Measurements from ENCODE around the gene SLC8A3. TPM values are rescaled to one million over a fixed set of nuclear protein-coding genes. Genes with fewer than 3 reads are reported as not detected.

SLC8A3 gene
- total RNA-seq, 1 experiment from 2014 or later = not detected

DNA sequence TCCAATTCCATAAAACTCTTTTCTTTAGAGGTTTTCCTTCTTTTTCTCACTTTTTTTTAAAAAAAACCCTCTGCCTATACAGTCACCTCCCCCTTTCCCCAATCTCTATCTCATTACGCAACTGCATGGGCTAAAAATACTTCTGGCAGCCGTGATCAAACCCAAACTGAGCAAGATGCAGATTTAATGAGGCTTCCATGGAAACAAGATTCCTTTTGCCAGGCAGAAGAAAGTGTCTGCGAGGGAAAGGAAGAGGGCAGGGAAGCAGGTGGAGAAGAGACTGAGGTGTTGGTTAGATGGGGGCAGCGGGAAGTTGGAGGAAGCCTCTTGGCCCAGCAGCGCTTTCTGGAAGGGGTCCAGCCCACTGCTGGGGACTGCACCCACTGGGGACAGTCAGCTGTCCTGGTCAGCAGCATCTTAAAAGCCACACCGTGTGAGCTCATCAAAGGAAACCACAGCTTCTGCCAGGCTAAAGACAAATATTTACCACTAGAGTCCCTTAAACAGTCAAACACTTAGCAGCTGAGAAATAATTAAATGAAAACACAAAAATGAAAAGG lies 90.4 kb downstream of the SLC8A3 start:
- BruUV-seq (replicated peaks) = no TSS peak
- no peaks in the 10 kb centered on the region for H3K36me3 ChIP-seq (ENCODE audit: control insufficient read depth, insufficient read depth, low read length)
- POLR2A ChIA-PET = no interaction called here
- H3K9me3 ChIP-seq = no peaks in the 10 kb centered on the region
- Mint-ChIP-seq H3K4me1 (ENCODE audit: low read depth, unreplicated experiment) (no peaks in the 10 kb centered on the region), H3K4me3 (ENCODE audit: unreplicated experiment) (no peak overlapping the region), H3K27me3 (ENCODE audit: insufficient read depth, unreplicated experiment) (peaks cover 7% of the 10 kb centered on the region), H3K36me3 (ENCODE audit: insufficient read depth, unreplicated experiment) (no peaks in the 10 kb centered on the region), H3K9me3 (ENCODE audit: unreplicated experiment) (no peaks in the 10 kb centered on the region), H3K27ac (ENCODE audit: unreplicated experiment) (no peak overlapping the region)
- CTCF ChIA-PET = interaction anchor here (0.7 to 2.3 kb wide), 2 partner anchors 12 to 487 kb away, joined by 4 to 10 read pairs; no protein-coding TSS in a partner anchor
- H3K27me3 ChIP-seq (replicated peaks; ENCODE audit: control insufficient read depth, insufficient read depth, low read length) = no peaks in the 10 kb centered on the region; the same call in 1 of the 2 replicates
- intact Hi-C loops (cut with micrococcal nuclease; ENCODE audit: unreplicated experiment) = no loop called here
- TF ChIP-seq CTCF (IDR thresholded peaks at IDR 0.05; ENCODE audit: insufficient read depth in 1 of 2, low read depth in 1 of 2, low read length in 1 of 2, severe bottlenecking in 1 of 2, unreplicated experiment in 1 of 2) = no peak
- DNase-seq = no peak
- H3K4me3 ChIP-seq (ENCODE audit: low read depth, low read length) = no peak overlapping the region
- no peaks in the 10 kb centered on the region for H3K4me1 ChIP-seq

DNA sequence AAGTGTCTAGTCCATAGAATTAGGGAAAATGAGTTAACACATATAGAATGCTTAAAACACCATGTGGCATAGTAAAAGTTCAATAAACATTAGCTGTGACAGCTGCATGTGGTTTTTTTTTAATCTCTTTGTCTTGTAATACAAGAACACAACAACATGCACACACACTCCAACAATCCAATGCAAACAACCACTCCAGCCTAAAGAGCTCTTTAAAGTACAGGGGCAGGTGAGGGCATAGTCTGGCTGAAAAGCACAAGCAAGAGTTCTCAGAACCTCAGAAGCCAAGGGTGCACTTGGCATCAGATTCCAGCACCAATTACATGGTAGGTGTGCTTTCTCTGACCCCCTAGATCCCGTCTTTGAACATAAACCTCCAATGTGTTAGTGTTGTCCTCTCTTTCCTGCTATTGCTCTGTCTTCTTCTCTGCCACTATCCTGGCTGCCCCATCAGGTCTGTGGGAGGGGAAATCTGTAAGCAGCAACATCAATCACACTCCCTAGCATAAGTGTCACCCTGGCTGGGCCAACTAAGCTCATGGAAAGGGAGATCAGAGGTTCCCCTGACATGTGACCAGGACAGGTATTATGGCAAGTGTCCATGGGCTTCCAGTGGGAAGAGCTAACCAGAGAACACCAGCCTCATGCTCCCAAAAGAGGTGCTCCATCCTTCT lies 91.0 kb downstream of the SLC8A3 start:
- Histone ChIP-seq H3K4me3 (ENCODE audit: low read depth, low read length) (no peak overlapping the region), H3K9me3 (no peaks in the 10 kb centered on the region), H3K27me3 (replicated peaks; ENCODE audit: control insufficient read depth, insufficient read depth, low read length) (no peaks in the 10 kb centered on the region; the same call in 1 of the 2 replicates), H3K36me3 (ENCODE audit: control insufficient read depth, insufficient read depth, low read length) (no peaks in the 10 kb centered on the region), H3K4me1 (no peaks in the 10 kb centered on the region)
- DNase-seq = no peak
- Mint-ChIP-seq H3K27me3 (ENCODE audit: insufficient read depth, unreplicated experiment) (peaks cover 7% of the 10 kb centered on the region), H3K9me3 (ENCODE audit: unreplicated experiment) (no peaks in the 10 kb centered on the region), H3K4me1 (ENCODE audit: low read depth, unreplicated experiment) (no peaks in the 10 kb centered on the region), H3K4me3 (ENCODE audit: unreplicated experiment) (no peak overlapping the region), H3K36me3 (ENCODE audit: insufficient read depth, unreplicated experiment) (no peaks in the 10 kb centered on the region), H3K27ac (ENCODE audit: unreplicated experiment) (no peak overlapping the region)
- TF ChIP-seq CTCF (IDR thresholded peaks at IDR 0.05; ENCODE audit: insufficient read depth in 1 of 2, low read depth in 1 of 2, low read length in 1 of 2, severe bottlenecking in 1 of 2, unreplicated experiment in 1 of 2) = no peak
- POLR2A ChIA-PET = no interaction called here
- CTCF ChIA-PET = interaction anchor here (0.7 to 2.3 kb wide), 2 partner anchors 11 to 488 kb away, joined by 4 to 10 read pairs; no protein-coding TSS in a partner anchor
- BruUV-seq (replicated peaks) = no TSS peak
- intact Hi-C loops (cut with micrococcal nuclease; ENCODE audit: unreplicated experiment) = no loop called here

DNA sequence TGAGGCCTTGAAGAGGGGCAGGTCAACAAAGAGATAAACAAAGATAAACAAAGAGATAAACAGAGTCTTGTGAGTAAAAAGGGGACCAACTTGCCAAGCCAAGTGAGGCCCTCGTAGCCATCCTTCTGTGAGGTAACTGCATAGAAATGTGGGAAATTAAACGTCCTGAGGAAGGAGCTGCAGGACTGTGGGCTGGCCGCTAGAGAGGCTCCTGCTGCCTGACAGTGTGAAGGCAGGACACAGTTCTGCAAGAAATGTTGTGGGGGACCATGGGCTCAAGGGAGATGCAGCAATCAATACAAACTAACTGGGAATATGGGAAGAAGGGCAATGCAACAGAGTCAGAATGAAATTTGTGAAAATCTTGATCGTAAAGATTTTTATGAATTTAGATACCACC lies 91.9 kb downstream of the SLC8A3 start:
- H3K27me3 ChIP-seq (replicated peaks; ENCODE audit: control insufficient read depth, insufficient read depth, low read length) = no peaks in the 10 kb centered on the region; the same call in none of the 2 replicates
- Mint-ChIP-seq H3K4me3 (ENCODE audit: unreplicated experiment) (no peak overlapping the region), H3K27me3 (ENCODE audit: insufficient read depth, unreplicated experiment) (peaks cover 8% of the 10 kb centered on the region), H3K27ac (ENCODE audit: unreplicated experiment) (no peak overlapping the region), H3K36me3 (ENCODE audit: insufficient read depth, unreplicated experiment) (no peaks in the 10 kb centered on the region), H3K4me1 (ENCODE audit: low read depth, unreplicated experiment) (no peaks in the 10 kb centered on the region), H3K9me3 (ENCODE audit: unreplicated experiment) (no peaks in the 10 kb centered on the region)
- POLR2A ChIA-PET = no interaction called here
- H3K9me3 ChIP-seq = no peaks in the 10 kb centered on the region
- no peaks in the 10 kb centered on the region for H3K36me3 ChIP-seq (ENCODE audit: control insufficient read depth, insufficient read depth, low read length)
- TF ChIP-seq CTCF (IDR thresholded peaks at IDR 0.05; ENCODE audit: insufficient read depth in 1 of 2, low read depth in 1 of 2, low read length in 1 of 2, severe bottlenecking in 1 of 2, unreplicated experiment in 1 of 2) = peak in 1 of 2 experiments; percentile 44
- BruUV-seq (replicated peaks) = no TSS peak
- no peaks in the 10 kb centered on the region for H3K4me1 ChIP-seq
- CTCF ChIA-PET = interaction anchor here (2.3 kb wide), 1 partner anchor 10 kb away, joined by 10 read pairs; no protein-coding TSS in a partner anchor
- DNase-seq = peak in 1 of 2 experiments; percentile 16
- intact Hi-C loops (cut with micrococcal nuclease; ENCODE audit: unreplicated experiment) = no loop called here
- H3K4me3 ChIP-seq (ENCODE audit: low read depth, low read length) = no peak overlapping the region

Measured in Caco-2 (cell line).